ENCODE results near the gene PDHX. TPM values are rescaled to one million over a fixed set of nuclear protein-coding genes. Genes with fewer than 3 reads are reported as not detected.
A peak's percentile ranks its signal among the peaks of the same experiment; 100 is the strongest.
"Not testable (repeated sequence)": the region's sequence is repeated elsewhere in the genome, so short reads cannot be mapped to it uniquely, and the experiment has no call there.

Gene PDHX
- polyA plus RNA-seq, 1 donor from 2014 or later, result 13.1 TPM

GRCh38 chr11:35028007-35028406 is 111.6 kb downstream of the PDHX start:
- H3K4me3 Mint-ChIP-seq, H3K27me3 Mint-ChIP-seq, H3K27ac Mint-ChIP-seq: not testable (repeated sequence)
- peaks cover 8 to 20% (median 14%) of the 10 kb centered on the region in 3 donors for H3K9me3 Mint-ChIP-seq
- peaks cover 15% of the 10 kb centered on the region for H3K36me3 Mint-ChIP-seq
- H3K4me1 Mint-ChIP-seq, result peaks cover 20 to 29% (median 24%) of the 10 kb centered on the region in 3 donors

- Mint-ChIP-seq H3K27ac (peak overlapping the region; percentile 1 to 95 (median 33)), H3K9me3 (peaks cover 0 to 2% (median under 1%) of the 10 kb centered on the region in 3 donors), H3K4me1 (peaks cover 24 to 33% (median 32%) of the 10 kb centered on the region in 3 donors), H3K36me3 (peaks cover 3% of the 10 kb centered on the region), H3K27me3 (no peaks in the 10 kb centered on the region), H3K4me3 (peak overlapping the region in 3 of 4 donors; percentile 67 to 93 (median 89))
These were observed 113.7 kb downstream of the PDHX start for GRCh38 chr11:35029979-35030682.

GRCh38 chr11:35030716-35031213 is 114.3 kb downstream of the PDHX start:
- Mint-ChIP-seq H3K27ac (peak overlapping the region in 1 of 3 donors; percentile 95), H3K27me3 (no peaks in the 10 kb centered on the region), H3K36me3 (peaks cover 3% of the 10 kb centered on the region), H3K9me3 (peaks cover 0 to 3% (median 2%) of the 10 kb centered on the region in 3 donors), H3K4me1 (peaks cover 28 to 39% (median 32%) of the 10 kb centered on the region in 3 donors), H3K4me3 (peak overlapping the region in 3 of 4 donors; percentile 12 to 93 (median 89))

GRCh38 chr11:35031346-35031745 is 114.9 kb downstream of the PDHX start:
- Mint-ChIP-seq H3K27ac (no peak overlapping the region), H3K36me3 (peaks cover 3% of the 10 kb centered on the region), H3K27me3 (no peaks in the 10 kb centered on the region), H3K9me3 (peaks cover 0 to 3% (median 0%) of the 10 kb centered on the region in 3 donors), H3K4me1 (peaks cover 30 to 41% (median 32%) of the 10 kb centered on the region in 3 donors), H3K4me3 (peak overlapping the region in 1 of 4 donors; percentile 41)

GRCh38 chr11:35031867-35032266 is 115.4 kb downstream of the PDHX start:
- H3K4me3 Mint-ChIP-seq, result no peak overlapping the region
- H3K4me1 Mint-ChIP-seq, result peaks cover 27 to 37% (median 32%) of the 10 kb centered on the region in 3 donors
- H3K27ac Mint-ChIP-seq, result no peak overlapping the region
- peaks cover 0 to 3% (median 0%) of the 10 kb centered on the region in 3 donors for H3K9me3 Mint-ChIP-seq
- H3K36me3 Mint-ChIP-seq, result no peaks in the 10 kb centered on the region
- H3K27me3 Mint-ChIP-seq, result no peaks in the 10 kb centered on the region

GRCh38 chr11:35033011-35033410 is 116.6 kb downstream of the PDHX start:
- Mint-ChIP-seq H3K4me3 (no peak overlapping the region), H3K36me3 (no peaks in the 10 kb centered on the region), H3K4me1 (peaks cover 27 to 38% (median 36%) of the 10 kb centered on the region in 3 donors), H3K27ac (peak overlapping the region in 1 of 3 donors; percentile 43), H3K27me3 (no peaks in the 10 kb centered on the region), H3K9me3 (peaks cover 0 to 3% (median 2%) of the 10 kb centered on the region in 3 donors)

GRCh38 chr11:35034401-35034800 is 118.0 kb downstream of the PDHX start:
- Mint-ChIP-seq H3K36me3 (no peaks in the 10 kb centered on the region), H3K27ac (no peak overlapping the region), H3K9me3 (peaks cover 0 to 3% (median 2%) of the 10 kb centered on the region in 3 donors), H3K4me1 (peaks cover 25 to 38% (median 31%) of the 10 kb centered on the region in 3 donors), H3K4me3 (no peak overlapping the region), H3K27me3 (no peaks in the 10 kb centered on the region)

- Mint-ChIP-seq H3K4me3 (no peak overlapping the region), H3K27ac (peak overlapping the region in 1 of 3 donors; percentile 88), H3K27me3 (no peaks in the 10 kb centered on the region), H3K36me3 (no peaks in the 10 kb centered on the region), H3K9me3 (peaks cover 0 to 3% (median 2%) of the 10 kb centered on the region in 3 donors), H3K4me1 (peaks cover 18 to 37% (median 28%) of the 10 kb centered on the region in 3 donors)
These were observed 119.5 kb downstream of the PDHX start for GRCh38 chr11:35035894-35036408.

GRCh38 chr11:35036639-35037038 is 120.2 kb downstream of the PDHX start:
- H3K4me3 Mint-ChIP-seq, result peak overlapping the region in 1 of 4 donors; percentile 21
- peaks cover 20 to 38% (median 30%) of the 10 kb centered on the region in 3 donors for H3K4me1 Mint-ChIP-seq
- H3K27me3 Mint-ChIP-seq, result no peaks in the 10 kb centered on the region
- H3K36me3 Mint-ChIP-seq, result no peaks in the 10 kb centered on the region
- H3K9me3 Mint-ChIP-seq, result peaks cover 0 to 3% (median 2%) of the 10 kb centered on the region in 3 donors
- peak overlapping the region in 2 of 3 donors; percentile 8 to 88 for H3K27ac Mint-ChIP-seq

- H3K27ac Mint-ChIP-seq, result peak overlapping the region in 1 of 3 donors; percentile 11
- H3K9me3 Mint-ChIP-seq, result peaks cover 0 to 3% (median 2%) of the 10 kb centered on the region in 3 donors
- H3K27me3 Mint-ChIP-seq, result no peaks in the 10 kb centered on the region
- H3K4me3 Mint-ChIP-seq, result no peak overlapping the region
- no peaks in the 10 kb centered on the region for H3K36me3 Mint-ChIP-seq
- peaks cover 25 to 37% (median 28%) of the 10 kb centered on the region in 3 donors for H3K4me1 Mint-ChIP-seq
These were observed 122.0 kb downstream of the PDHX start for GRCh38 chr11:35038211-35038928.

GRCh38 chr11:35039076-35039475 is 122.7 kb downstream of the PDHX start:
- no peak overlapping the region for H3K27ac Mint-ChIP-seq

GRCh38 chr11:35040221-35040942 is 124.0 kb downstream of the PDHX start:
- no peaks in the 10 kb centered on the region for H3K27me3 Mint-ChIP-seq
- H3K27ac Mint-ChIP-seq, result peak overlapping the region; percentile 65 to 93 (median 81)
- H3K9me3 Mint-ChIP-seq, result peaks cover 0 to 3% (median 2%) of the 10 kb centered on the region in 3 donors
- H3K4me1 Mint-ChIP-seq, result peaks cover 24 to 42% (median 30%) of the 10 kb centered on the region in 3 donors
- peaks cover 2% of the 10 kb centered on the region for H3K36me3 Mint-ChIP-seq
- peak overlapping the region; percentile 60 to 91 (median 83) for H3K4me3 Mint-ChIP-seq

More at GRCh38 chr11:35039076-35039475, 122.7 kb downstream of the PDHX start:
- H3K27me3 Mint-ChIP-seq, result no peaks in the 10 kb centered on the region
- H3K36me3 Mint-ChIP-seq, result no peaks in the 10 kb centered on the region
- peaks cover 0 to 3% (median 2%) of the 10 kb centered on the region in 3 donors for H3K9me3 Mint-ChIP-seq
- peaks cover 21 to 36% (median 25%) of the 10 kb centered on the region in 3 donors for H3K4me1 Mint-ChIP-seq
- no peak overlapping the region for H3K4me3 Mint-ChIP-seq

- Mint-ChIP-seq H3K9me3 (peaks cover 0 to 2% (median 0%) of the 10 kb centered on the region in 3 donors), H3K27ac (peak overlapping the region; percentile 65 to 93 (median 81)), H3K4me3 (peak overlapping the region; percentile 60 to 91 (median 83)), H3K27me3 (no peaks in the 10 kb centered on the region), H3K36me3 (peaks cover 2% of the 10 kb centered on the region), H3K4me1 (peaks cover 31 to 42% (median 35%) of the 10 kb centered on the region in 3 donors)
These were observed 124.7 kb downstream of the PDHX start for GRCh38 chr11:35041070-35041554.

- Mint-ChIP-seq H3K36me3 (peaks cover 2% of the 10 kb centered on the region), H3K4me1 (peaks cover 38 to 49% (median 39%) of the 10 kb centered on the region in 3 donors), H3K4me3 (no peak overlapping the region), H3K9me3 (peaks cover 0 to 2% (median 0%) of the 10 kb centered on the region in 3 donors), H3K27ac (peak overlapping the region in 1 of 3 donors; percentile 65), H3K27me3 (no peaks in the 10 kb centered on the region)
These were observed 125.8 kb downstream of the PDHX start for GRCh38 chr11:35042224-35042623.
